Kidney epithelial cell (primary cell): ENCODE results near the gene ADD1. TPM values are rescaled to one million over a fixed set of nuclear protein-coding genes. Genes with fewer than 3 reads are reported as not detected.
A peak's percentile ranks its signal among the peaks of the same experiment; 100 is the strongest.

Experiments used
- DNase-seq: peaks from one replicate; pipeline ENCODE4 v3.0.0-alpha.2; 2010; ENCODE audit warnings: low read depth
- H3K27me3 ChIP-seq: 2 replicates; pipeline ENCODE4 v1.6.0; 2011; ENCODE audit warnings: low read length; ENCODE audit not compliant: control insufficient read depth, insufficient read depth
- H3K36me3 ChIP-seq: 2 replicates; pipeline ENCODE4 v1.5.1; 2011; ENCODE audit warnings: low read length; ENCODE audit not compliant: control insufficient read depth, insufficient read depth
- H3K4me3 ChIP-seq: 2 replicates; pipeline ENCODE4 v1.5.1; 2011; ENCODE audit warnings: low read depth, mild to moderate bottlenecking, control low read depth, low read length
- CTCF ChIP-seq: IDR thresholded peaks from 2 replicates; pipeline ENCODE4 v1.5.1; 2011; ENCODE audit warnings: mild to moderate bottlenecking, moderate library complexity, low read length, control low read depth, inconsistent platforms; ENCODE audit not compliant: insufficient read depth, poor library complexity, severe bottlenecking
- total RNA-seq: library from RNA; depleted of rRNA; stranded (reverse); fragments of >200 nt; gene quantifications from 2 replicates; pipeline ENCODE4 v1.2.3, GENCODE V29; 2015

ADD1 gene
- total RNA-seq, 1 donor from 2014 or later: 132 TPM

- Histone ChIP-seq H3K4me3 (no peak overlapping the region), H3K36me3 (no peaks in the 10 kb centered on the region), H3K27me3 (no peaks in the 10 kb centered on the region)
- no peak for TF ChIP-seq CTCF
- DNase-seq: no peak
These were observed 26.5 kb upstream of the ADD1 start for GRCh38 chr4:2817137-2817536.

- H3K36me3 ChIP-seq: no peaks in the 10 kb centered on the region
- TF ChIP-seq CTCF: no peak
- peak overlapping the region; percentile 76 for H3K4me3 ChIP-seq
- H3K27me3 ChIP-seq: no peaks in the 10 kb centered on the region
- DNase-seq: no peak
These were observed 25.8 kb upstream of the ADD1 start for GRCh38 chr4:2817701-2818350.

- TF ChIP-seq CTCF: no peak
- Histone ChIP-seq H3K36me3 (no peaks in the 10 kb centered on the region), H3K27me3 (no peaks in the 10 kb centered on the region), H3K4me3 (peak overlapping the region; percentile 76)
- DNase-seq: no peak
These were observed 25.2 kb upstream of the ADD1 start for GRCh38 chr4:2818351-2818939.

GRCh38 chr4:2819244-2820215 lies 24.1 kb upstream of the ADD1 start:
- TF ChIP-seq CTCF: no peak
- no peak for DNase-seq
- no peaks in the 10 kb centered on the region for H3K27me3 ChIP-seq
- no peaks in the 10 kb centered on the region for H3K36me3 ChIP-seq
- no peak overlapping the region for H3K4me3 ChIP-seq

GRCh38 chr4:2820216-2820982 lies 23.2 kb upstream of the ADD1 start:
- DNase-seq: no peak
- no peak for TF ChIP-seq CTCF
- no peak overlapping the region for H3K4me3 ChIP-seq
- H3K27me3 ChIP-seq: no peaks in the 10 kb centered on the region
- no peaks in the 10 kb centered on the region for H3K36me3 ChIP-seq
